ENCODE results near the gene PSMB8. TPM values are rescaled to one million over a fixed set of nuclear protein-coding genes. Genes with fewer than 3 reads are reported as not detected.
A peak's percentile ranks its signal among the peaks of the same experiment; 100 is the strongest.

The PSMB8 gene
- total RNA-seq, 4 donors from 2014 or later = 9.4 to 95.2 (median 72.6) TPM

DNA sequence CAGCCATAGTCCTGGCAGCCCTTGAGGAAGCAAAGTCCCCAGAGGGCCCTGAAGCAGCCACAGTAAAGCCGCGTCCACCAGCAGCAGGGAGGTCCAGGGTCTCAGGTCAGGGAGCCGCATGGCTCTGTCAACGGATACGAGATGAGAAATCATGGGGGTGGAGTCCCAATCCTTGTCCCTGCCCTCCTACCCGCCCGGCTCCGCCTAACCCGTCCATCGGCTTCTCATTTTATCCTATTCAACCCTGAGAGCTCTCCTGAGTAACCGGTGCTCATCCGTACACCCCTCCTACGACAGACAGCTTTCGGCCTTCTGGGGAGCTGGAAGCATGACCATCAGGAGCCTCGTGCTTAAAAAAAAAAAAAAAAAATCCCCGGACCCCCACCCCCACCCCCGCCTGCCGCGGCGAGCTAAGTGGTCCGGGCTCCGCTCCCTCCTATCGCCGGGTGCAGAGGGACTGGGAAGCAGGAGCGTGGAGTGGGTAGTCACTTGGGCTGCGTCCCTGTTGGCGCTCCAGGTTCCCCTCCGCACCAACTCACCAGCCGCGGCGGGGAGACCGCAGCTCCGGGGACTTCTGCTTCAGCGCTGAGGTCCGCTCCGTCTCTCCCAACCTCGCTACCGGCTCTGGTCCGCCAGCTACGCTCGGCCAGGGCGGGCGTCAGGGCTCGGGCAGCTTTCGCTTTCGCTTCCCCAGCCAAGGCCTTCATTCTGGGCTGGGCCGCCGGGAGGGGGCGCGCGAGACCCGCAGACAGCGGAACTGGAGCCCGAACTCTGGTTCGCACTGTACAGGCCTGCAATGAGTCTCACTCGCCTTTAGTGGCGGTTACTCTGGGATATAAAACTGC, 5.5 kb downstream of the PSMB8 start, which contains the start of gene TAP2:
TSS of gene TAP2 (minus strand) at position 626 of the 845 bp plus-strand sequence. CDS start at position 120, 506 bp downstream.
- H3K27me3 ChIP-seq = no peaks in the 10 kb centered on the region
- H3K36me3 ChIP-seq = peaks cover 0 to 22% (median 0%) of the 10 kb centered on the region in 4 donors
- peak; percentile 99 for DNase-seq
- peak within 1 kb of the TSS; percentile 92 to 99 (median 96) for H3K27ac ChIP-seq
- TF ChIP-seq POLR2A (IDR thresholded peaks at IDR 0.05) (peak; percentile 74), POLR2AphosphoS5 (IDR thresholded peaks at IDR 0.05) (peak; percentile 87 to 94 (median 91)), EP300 (IDR thresholded peaks at IDR 0.05; ENCODE audit: low read depth) (no peak)
- TF ChIP-seq, protein P1, sequence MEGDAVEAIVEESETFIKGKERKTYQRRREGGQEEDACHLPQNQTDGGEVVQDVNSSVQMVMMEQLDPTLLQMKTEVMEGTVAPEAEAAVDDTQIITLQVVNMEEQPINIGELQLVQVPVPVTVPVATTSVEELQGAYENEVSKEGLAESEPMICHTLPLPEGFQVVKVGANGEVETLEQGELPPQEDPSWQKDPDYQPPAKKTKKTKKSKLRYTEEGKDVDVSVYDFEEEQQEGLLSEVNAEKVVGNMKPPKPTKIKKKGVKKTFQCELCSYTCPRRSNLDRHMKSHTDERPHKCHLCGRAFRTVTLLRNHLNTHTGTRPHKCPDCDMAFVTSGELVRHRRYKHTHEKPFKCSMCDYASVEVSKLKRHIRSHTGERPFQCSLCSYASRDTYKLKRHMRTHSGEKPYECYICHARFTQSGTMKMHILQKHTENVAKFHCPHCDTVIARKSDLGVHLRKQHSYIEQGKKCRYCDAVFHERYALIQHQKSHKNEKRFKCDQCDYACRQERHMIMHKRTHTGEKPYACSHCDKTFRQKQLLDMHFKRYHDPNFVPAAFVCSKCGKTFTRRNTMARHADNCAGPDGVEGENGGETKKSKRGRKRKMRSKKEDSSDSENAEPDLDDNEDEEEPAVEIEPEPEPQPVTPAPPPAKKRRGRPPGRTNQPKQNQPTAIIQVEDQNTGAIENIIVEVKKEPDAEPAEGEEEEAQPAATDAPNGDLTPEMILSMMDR (IDR thresholded peaks at IDR 0.05) = peak; percentile 93 to 99 (median 95)
- no peaks in the 10 kb centered on the region for H3K9me3 ChIP-seq
- intact Hi-C loops (cut with DNase I; ENCODE audit: low total_unique reads) = no loop called here
- 0% methylated on average over 12 to 53 of the region's 57 CpGs for WGBS, 2 donors (ENCODE audit: low coverage in 1 of 2)
- in situ Hi-C loops (cut with MboI; ENCODE audit: low pct_ligation_motif_present in 1 of 4, low pct_unique_long_range_greater_than_20kb in 1 of 4, low sequenced_read_pairs in 3 of 4) = no loop called here
- H3K4me3 ChIP-seq = peak within 1 kb of the TSS; percentile 60 to 93 (median 86)
- H3K4me1 ChIP-seq = peaks cover 3 to 33% (median 16%) of the 10 kb centered on the region in 4 donors

DNA sequence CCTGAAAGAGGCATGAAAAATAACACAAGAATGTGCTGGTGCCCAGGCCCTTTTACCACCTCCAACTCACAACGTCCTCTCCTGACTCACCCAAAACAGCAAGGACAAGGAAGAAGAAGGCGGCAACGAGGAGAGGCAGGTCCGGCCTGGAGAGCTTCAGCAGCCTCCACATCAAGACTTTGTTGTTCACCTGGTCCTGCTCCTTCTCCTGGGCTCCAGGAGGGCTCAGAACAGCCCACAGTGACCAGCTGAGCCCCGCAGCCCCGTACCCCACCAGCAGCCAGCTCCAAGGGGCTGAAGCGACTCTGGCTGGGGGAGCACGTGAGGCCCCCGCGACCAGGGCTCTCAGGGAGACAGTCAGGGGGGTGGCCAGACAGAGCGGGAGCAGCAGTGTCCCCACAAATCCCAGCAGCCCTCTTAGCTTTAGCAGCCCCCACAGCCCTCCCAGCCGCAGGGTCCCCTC, 6.2 kb downstream of the PSMB8 start:
- DNase-seq = no peak
- intact Hi-C loops (cut with DNase I; ENCODE audit: low total_unique reads) (no loop called here), in situ Hi-C loops (cut with MboI; ENCODE audit: low pct_ligation_motif_present in 1 of 4, low pct_unique_long_range_greater_than_20kb in 1 of 4, low sequenced_read_pairs in 3 of 4) (no loop called here)
- Histone ChIP-seq H3K4me3 (peak overlapping the region; percentile 60 to 93 (median 86)), H3K4me1 (peaks cover 3 to 27% (median 10%) of the 10 kb centered on the region in 4 donors), H3K27me3 (no peaks in the 10 kb centered on the region), H3K9me3 (no peaks in the 10 kb centered on the region), H3K27ac (peak overlapping the region; percentile 92 to 99 (median 96)), H3K36me3 (peaks cover 0 to 22% (median 0%) of the 10 kb centered on the region in 4 donors)
- TF ChIP-seq EP300 (IDR thresholded peaks at IDR 0.05; ENCODE audit: low read depth) (no peak), POLR2A (IDR thresholded peaks at IDR 0.05) (no peak), POLR2AphosphoS5 (IDR thresholded peaks at IDR 0.05) (no peak)
- TF ChIP-seq, protein P1 (IDR thresholded peaks at IDR 0.05) = no peak
- 31% methylated on average over 9 of the region's 12 CpGs; no CpG with 5 or more reads in 1 of the 2 donors for WGBS, 2 donors (ENCODE audit: low coverage in 1 of 2)

DNA sequence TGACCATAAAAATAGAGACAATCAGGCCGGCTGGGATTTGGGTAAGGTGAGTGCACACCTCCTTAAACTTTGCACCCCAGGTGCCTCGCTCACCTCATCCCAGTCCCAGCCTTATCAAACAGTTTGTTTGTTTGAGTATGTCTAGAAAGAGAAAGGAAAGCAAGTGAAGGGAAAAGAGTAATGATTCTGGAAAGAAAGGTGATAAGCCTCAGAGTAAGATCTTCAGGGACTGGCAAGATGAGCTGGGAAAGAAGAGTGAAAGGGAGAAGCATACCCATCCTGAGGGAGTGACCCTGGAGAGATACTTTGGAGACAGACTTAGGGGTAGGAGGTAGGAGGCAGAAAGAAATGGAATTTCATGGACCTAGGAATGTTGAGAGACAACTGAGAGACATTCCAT, 7.0 kb downstream of the PSMB8 start:
- no peaks in the 10 kb centered on the region for H3K27me3 ChIP-seq
- TF ChIP-seq EP300 (IDR thresholded peaks at IDR 0.05; ENCODE audit: low read depth) (no peak), POLR2AphosphoS5 (IDR thresholded peaks at IDR 0.05) (no peak), POLR2A (IDR thresholded peaks at IDR 0.05) (no peak)
- TF ChIP-seq, protein P1 (IDR thresholded peaks at IDR 0.05) = no peak

DNA sequence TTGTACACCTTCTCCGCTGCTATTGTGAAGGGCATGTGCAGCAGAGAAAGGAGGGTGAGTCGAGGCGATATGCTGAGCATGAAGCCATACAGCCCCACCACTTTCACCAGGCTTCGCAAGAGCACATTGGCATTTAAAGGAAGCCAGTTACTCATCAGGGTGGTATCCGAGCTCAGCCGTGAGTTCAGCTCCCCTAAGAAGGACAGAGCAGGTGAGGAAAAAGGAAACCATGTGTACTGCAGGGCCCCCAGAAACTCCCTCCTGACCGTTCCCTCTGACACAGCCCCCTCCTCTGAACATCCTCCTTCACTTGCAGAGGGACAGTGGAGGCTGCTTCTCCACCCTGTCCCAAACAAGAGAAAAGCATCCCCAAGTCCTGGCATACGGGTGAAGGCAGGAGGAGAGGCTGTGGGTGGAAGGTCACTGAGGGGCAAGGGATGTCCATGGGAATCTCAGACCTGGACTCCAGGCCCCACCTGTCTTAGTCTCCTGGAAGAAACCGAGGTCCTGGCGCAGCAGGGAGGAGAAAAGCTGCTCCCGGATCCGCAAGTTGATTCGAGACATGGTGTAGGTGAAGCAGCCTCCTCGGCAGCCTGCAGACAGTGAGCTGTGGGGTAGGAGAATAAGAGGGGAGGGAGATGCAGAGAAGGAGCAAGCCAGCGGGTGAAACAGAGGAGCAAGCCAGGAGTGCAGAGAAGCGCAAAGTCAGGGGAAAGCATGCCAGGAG, 8.5 kb downstream of the PSMB8 start:
- 94 to 100% methylated on average over 2 to 16 of the region's 16 CpGs for WGBS, 2 donors (ENCODE audit: low coverage in 1 of 2)
- Histone ChIP-seq H3K9me3 (no peaks in the 10 kb centered on the region), H3K4me1 (peaks cover 3 to 17% (median 7%) of the 10 kb centered on the region in 4 donors), H3K36me3 (peaks cover 0 to 32% (median 0%) of the 10 kb centered on the region in 4 donors), H3K4me3 (no peak overlapping the region), H3K27me3 (no peaks in the 10 kb centered on the region), H3K27ac (no peak overlapping the region)
- DNase-seq = no peak
- intact Hi-C loops (cut with DNase I; ENCODE audit: low total_unique reads) = no loop called here
- in situ Hi-C loops (cut with MboI; ENCODE audit: low pct_ligation_motif_present in 1 of 4, low pct_unique_long_range_greater_than_20kb in 1 of 4, low sequenced_read_pairs in 3 of 4) = no loop called here
- no peak for TF ChIP-seq EP300 (IDR thresholded peaks at IDR 0.05; ENCODE audit: low read depth)
- TF ChIP-seq POLR2A (IDR thresholded peaks at IDR 0.05) = no peak
- TF ChIP-seq, protein P1 (IDR thresholded peaks at IDR 0.05) = no peak
- no peak for TF ChIP-seq POLR2AphosphoS5 (IDR thresholded peaks at IDR 0.05)

More for the DNA sequence above, 7.0 kb downstream of the PSMB8 start:
- Histone ChIP-seq H3K4me3 (no peak overlapping the region), H3K27ac (no peak overlapping the region), H3K4me1 (peaks cover 3 to 19% (median 7%) of the 10 kb centered on the region in 4 donors), H3K9me3 (no peaks in the 10 kb centered on the region), H3K36me3 (peaks cover 0 to 22% (median 0%) of the 10 kb centered on the region in 4 donors)
- 65 to 81% methylated on average over 2 of the region's 2 CpGs for WGBS, 2 donors (ENCODE audit: low coverage in 1 of 2)
- in situ Hi-C loops (cut with MboI; ENCODE audit: low pct_ligation_motif_present in 1 of 4, low pct_unique_long_range_greater_than_20kb in 1 of 4, low sequenced_read_pairs in 3 of 4) = no loop called here
- no peak for DNase-seq
- intact Hi-C loops (cut with DNase I; ENCODE audit: low total_unique reads) = no loop called here
